ENCODE data around the gene ACACA.
"Not testable (repeated sequence)": the region's sequence is repeated elsewhere in the genome, so short reads cannot be mapped to it uniquely, and the experiment has no call there.

ACACA gene

DNA sequence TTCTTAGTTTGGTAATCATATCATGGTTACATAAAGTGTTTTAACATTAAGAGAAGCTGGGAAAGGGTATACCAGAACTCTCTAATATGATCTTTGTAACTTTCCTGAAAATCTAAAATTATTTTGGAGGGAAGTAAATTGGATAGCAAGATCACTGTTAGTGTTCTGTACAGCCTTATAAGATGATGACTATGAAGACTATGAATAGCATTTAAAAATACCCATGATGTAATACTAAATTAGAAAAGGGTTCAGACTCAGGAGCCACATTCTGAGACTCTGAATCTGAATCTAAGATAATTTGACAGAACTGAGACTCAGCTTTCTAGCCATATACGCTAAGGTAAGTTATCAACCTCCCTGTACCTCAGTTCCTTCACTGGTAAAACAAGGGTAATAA, 238.9 kb downstream of the ACACA start:
- no peak for DNase-seq

DNA sequence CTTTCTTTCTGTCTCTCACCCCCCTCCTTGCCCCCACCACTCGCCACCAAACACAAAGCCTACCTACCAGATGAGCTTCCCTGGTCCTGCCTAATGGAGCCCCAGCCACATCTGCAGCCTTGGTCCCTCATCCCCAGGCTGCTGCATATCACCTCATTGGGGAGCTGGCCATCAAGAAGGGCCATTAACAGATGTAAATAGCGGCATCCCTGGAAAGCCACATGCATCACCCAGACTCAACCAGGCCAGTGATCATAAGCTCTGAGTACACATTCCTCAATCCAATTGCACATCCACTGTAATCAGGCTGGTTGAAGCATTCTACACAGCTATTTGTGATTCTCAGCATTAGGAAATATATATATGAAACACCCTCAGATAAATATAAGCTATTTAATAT, 242.6 kb downstream of the ACACA start:
- no peak for DNase-seq

DNA sequence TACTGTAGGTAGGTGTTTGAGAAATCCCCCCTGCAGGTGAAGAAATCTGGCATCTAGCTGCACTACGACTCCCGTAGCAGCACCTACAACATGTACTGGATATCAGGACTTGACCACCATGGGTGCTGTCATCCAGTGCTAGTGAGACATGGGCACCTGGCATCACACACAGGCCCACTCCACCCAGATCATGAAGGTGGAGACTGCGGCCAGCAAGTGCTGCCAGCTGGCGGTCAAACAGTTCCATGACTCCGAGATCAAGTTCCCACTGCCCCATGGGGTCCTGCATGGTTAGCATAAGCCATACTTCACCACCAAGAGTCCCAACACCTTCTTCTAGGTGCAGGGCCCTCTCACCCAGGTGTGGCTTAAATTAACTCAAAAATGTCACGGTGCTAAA, 243.8 kb downstream of the ACACA start:
- no peak for DNase-seq

DNA sequence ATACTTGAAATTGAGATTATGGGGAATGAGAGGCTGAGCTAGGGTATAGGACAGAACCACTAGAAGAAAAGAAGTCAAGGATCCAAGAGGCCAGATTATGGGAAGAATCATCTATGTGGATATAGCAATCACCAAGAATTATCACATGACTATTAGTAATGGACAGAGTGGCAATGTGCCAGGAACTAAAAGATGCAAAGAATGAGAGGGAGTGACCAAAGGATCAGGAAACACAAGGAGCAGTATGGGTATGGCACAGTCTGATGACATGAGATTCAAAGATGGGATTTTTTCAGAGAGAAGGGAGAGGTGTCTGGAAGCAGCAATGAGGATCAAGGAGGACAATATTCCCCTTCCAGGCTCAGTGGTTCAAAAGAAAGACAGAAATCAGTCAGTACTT, 245.7 kb downstream of the ACACA start:
- DNase-seq = no peak

DNA sequence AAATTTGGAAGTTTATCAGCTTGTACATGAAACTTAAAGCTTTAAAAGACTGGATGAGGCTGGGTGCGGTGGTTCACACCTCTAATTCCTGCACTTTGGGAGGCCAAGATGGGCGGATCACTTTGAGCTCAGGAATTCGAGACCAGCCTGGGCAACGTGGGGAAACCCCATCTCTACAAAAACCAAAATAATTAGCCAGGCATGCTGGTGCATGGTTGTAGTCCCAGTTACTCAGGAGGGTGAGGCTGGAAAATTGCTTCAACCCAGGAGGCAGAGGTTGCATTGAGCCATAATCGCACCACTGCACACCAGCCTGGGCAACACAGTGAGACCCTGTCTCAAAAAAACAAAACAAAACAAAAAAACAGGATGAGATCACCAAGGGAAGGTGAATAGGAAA, 248.3 kb downstream of the ACACA start:
- no peak for DNase-seq

DNA sequence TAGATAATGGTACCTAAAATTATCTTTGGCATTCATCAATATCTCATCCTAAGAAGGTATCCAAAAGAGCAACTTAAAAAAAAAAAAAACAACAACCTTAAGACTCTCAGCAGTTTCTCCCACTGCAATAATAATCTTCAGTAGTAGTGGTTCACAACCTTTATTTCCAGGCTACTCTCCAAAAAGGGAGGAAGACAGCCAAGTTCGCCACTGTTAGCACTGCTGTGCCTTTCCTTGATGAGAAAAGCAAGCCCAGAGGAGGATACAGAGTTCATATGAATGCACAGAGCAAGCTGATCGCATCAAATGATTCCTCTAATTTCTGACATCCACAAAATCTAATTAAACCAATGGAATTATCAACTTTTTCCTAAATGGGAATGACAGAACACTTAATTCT, 258.5 kb downstream of the ACACA start:
- no peak for DNase-seq

DNA sequence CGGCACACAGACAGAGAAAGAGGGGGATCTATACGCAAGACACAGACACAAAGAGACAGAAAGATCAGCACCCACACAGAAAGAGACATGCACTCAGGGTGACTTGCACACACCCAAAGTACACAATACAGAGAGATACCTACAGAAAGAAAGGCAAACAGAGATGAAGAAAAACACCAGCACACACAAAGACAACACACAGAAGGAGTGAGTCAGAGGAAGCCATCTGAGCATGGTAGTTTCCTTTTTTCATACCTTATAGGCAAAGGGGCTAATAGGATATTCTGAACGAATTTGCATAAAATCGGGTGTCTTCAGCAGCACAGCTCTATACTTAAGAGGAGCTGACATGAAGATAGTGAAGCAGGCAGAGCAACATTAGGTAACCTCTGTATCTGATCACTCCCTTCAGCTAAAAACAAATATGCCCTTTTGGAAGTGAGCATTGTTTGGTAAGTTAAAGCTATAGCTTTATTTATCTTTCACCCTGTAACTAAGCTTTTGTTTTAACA, 259.3 kb downstream of the ACACA start:
- DNase-seq = no peak

DNA sequence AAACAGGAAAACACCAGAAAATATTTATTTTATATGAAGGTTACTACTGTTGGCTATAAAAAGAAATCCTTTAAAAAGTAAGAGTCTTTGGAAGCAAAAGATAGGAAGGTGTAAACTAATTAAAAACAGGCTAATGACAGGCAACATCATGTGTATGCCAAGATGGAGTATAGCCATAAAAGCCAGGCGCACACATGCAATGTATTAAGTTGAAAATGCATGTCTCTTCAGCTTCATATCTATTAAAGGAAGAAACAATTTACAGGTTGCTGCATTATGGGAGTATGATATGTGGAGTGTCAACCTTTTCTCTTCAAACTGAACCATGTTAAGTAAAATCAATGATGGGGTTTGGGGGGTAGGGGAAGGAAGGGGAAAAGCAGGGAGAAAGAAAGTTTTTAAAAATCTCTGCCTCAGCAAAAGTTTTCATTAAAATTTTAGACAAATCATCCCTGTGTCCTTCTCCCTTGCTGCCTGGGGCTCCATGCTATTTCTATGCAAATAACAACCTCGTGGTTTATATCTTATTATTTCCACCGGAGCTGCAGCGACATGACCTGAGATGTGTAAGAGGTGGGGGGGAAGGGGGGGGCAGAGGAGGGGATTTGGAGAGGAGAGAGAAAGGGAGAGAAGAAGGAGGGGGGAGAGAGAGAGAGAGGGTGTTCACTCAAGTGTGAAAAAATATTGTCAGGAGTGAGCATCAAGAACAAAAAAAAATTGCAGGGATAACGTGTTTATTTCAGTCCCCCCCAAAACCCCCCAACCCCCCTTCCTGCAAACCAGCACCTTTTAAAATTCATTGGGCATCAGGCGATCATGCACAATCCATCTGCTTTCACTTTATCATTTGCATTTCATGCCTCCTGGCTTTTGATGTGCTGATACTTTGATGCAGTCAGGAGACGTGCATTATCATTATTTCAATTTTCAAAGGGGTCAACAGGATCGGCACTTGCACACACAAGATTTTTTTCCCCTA, 260.3 kb downstream of the ACACA start:
- DNase-seq = no peak

DNA sequence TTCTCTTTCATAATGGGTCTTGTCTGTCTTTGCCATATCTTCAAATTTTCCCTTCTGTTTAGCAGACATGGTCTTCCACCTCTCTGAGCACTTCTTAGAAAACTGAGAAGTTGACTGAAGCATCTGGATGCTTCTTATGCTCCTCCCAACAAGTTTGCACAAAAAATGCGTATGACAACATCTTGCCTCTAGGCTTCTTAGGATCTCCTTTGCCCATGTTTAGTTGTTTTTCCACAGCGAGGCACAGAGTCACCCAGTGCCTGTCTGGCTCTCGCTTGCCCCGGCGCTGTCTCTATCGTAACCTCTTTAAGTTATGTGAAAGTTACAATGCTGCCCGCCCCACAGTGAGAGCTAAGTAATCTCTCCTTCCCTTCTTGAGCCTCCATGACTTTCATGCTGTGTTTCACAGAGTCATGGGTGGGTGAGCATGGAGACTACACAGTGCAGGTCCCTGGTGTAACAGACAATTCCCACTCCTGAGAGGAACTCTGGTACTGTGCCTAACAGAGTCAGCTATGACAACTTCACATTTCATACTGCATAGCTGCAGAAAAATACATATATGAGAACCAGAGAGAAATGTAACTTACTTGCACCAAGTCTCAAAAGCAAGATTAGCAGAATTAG, 262.4 kb downstream of the ACACA start:
- DNase-seq = no peak

DNA sequence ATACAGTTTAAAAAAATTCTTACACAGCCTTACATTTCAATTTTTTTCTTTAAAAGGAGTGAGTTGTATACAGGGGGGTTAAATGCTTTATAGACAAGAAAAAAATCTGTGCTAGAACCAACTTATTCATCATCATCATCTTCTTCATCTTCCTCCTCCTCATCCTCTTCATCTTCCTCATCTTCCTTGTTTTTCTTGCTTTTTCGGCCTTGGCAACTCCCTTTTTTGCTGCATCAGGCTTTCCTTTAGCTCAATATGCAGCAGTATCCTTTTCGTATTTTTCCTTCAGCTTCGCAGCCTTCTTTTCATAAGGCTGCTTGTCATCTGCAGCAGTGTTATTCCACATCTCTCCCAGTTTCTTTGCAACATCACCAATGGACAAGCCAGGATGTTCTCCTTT, 263.1 kb downstream of the ACACA start:
- DNase-seq = not testable (repeated sequence)

DNA sequence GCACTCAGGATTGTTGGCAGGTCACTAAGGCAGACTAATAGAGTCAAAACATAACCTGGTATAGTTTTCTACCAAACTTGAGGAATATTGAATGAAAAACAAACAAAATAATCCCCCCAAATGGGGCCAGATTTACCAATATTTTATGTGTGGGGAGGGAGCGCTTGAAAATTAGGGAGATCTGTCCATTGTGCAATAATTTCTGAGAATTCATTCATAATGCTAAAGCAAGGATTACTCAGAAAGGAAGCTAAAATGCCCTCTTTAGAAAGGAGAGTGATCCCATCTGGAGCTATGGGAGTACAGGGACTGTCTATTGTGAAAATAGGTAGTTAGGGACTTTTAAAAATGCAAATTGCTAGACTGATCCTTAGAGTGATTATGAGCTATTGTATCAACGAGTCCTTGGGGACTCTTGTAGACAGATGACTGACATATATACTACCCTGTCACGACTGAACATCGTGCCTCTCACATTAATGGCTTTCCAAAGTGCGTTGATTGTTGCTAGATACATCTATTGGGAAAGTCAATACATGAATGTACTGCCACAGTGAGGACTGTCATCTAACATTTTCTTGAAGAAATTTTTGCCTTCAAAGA, 264.2 kb downstream of the ACACA start:
- DNase-seq = no peak

DNA sequence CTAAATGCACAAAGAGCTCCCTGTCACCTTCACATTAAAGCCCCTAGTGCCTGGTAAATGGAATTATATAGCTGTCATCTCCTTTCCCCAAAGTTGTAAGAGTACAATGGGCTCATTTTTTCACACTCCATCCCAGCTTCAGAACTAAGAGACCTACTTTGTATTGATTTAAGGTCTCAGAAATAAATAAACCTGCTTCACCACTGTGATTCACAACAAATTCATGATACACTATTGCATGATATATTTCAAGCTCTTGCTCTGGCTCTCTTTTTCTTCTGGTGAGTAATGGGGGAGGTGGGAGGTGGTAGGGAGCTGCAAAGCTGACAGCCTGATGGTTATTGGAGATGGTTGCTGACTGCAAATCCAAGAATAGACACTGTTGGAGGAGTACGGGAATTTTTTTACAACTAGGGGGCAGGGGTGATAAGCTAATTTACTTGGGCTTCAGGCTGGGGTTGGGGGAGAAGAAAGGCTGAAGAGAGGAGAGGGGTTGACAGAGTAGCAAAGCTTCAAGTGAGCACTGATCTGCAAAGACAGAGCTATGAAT, 268.0 kb downstream of the ACACA start:
- no peak for DNase-seq

DNA sequence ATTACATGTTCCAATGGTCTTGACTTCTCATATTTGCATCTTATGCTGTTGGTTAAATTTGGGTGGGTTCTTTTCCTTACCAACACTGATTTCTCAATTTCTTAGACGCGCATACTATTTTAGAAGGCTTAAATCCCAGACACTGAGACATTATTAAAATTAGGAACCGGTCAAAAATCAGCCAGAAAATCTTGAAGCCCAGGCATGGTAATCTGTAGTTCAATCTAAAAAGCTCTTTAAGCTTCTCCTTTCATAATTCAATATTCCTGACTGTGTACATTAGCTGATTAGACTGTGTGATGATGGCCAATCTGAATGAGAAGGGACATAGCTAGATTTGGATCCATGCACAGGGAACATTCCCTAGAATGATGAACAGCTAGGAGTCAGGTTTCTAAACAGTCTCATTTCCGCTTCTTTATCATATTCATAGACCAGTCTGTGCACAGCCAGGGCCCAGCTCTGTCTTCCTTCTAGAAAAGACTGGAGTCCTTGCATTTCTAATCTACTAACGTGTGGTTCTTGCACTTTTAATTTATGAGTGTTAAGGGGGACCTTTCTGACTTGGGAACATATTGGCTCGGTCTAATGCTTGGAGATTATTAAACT, 268.6 kb downstream of the ACACA start:
- DNase-seq = no peak

DNA sequence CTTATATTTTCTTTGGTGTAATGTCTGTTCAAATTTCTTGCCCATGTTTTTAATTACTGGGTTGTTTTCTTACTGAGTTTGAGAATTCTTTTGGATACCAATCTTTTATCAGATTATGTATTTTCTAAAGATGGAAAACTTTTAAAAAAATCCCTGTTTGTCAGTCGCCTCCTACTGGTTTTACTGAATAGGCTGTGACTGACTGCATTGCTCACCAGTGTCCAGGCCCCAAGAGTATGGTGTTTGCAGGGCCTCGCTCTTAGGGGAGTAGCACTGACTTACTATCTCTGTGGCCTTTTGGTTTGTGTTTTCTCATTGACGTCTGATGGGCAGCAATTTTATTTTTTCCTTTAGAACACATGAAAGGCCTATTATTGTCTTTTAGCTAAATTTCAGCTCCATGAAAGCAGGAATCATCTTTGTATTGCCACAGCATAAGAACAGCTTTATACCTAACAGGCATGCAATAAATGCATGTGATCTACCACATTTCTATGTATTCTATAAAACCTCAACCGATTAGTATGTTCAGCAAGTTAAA, 269.5 kb downstream of the ACACA start:
- no peak for DNase-seq

DNA sequence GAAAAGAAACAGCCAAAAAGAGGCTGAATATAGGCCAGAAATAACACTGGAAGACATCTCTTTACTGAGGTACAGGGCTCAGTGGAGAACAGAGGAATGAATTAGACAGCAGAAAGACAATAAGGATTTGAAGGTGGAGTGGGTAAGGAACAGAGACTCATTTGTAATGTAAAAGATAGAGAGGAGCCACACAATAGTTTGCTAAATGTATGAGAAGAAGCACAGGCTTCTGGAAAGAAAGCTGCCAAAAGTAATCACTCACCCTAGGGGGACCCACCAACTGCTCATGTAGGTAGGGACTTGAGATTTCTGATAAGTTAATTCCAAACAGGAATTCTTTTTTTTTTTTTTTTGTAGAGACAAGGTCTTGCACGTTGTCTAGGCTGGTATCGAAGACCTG, 271.1 kb downstream of the ACACA start:
- DNase-seq = no peak

DNA sequence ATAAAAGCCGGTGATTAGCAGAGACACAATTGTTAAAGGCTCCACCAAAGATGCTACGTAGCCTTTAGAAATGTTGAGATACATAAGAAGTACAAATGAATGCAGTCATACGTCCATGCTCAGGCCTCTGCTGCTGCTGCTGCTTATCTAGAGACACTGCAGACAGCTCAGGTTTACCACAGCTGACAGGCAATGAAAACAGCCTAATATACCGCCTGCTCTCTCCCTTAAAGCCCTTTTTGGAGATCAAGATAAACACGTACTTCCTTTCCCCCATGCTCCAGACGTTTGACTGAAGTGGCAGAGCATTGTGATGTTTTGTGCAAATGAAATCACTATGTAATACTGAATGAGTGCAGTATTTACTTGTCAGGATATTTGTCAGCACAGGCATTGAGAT, 272.6 kb downstream of the ACACA start:
- DNase-seq = no peak

DNA sequence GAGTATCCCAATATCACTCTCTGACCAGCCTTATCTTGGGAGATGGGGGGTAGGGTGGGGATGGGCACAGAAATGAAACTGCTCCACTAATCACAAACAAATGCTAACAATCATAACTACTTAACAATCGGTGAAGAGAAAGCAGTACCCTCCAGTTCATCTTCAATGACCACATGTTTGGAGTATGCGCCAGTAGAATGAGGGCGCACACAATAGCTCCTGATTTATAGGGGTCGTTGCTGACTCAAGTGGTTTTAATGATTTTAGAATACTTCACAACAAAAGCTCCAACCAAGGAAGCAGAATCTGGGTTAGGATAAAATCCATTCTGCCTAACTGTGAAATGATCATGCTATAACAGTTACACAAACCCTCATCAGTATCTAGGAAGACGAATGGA, 273.5 kb downstream of the ACACA start:
- DNase-seq = no peak

DNA sequence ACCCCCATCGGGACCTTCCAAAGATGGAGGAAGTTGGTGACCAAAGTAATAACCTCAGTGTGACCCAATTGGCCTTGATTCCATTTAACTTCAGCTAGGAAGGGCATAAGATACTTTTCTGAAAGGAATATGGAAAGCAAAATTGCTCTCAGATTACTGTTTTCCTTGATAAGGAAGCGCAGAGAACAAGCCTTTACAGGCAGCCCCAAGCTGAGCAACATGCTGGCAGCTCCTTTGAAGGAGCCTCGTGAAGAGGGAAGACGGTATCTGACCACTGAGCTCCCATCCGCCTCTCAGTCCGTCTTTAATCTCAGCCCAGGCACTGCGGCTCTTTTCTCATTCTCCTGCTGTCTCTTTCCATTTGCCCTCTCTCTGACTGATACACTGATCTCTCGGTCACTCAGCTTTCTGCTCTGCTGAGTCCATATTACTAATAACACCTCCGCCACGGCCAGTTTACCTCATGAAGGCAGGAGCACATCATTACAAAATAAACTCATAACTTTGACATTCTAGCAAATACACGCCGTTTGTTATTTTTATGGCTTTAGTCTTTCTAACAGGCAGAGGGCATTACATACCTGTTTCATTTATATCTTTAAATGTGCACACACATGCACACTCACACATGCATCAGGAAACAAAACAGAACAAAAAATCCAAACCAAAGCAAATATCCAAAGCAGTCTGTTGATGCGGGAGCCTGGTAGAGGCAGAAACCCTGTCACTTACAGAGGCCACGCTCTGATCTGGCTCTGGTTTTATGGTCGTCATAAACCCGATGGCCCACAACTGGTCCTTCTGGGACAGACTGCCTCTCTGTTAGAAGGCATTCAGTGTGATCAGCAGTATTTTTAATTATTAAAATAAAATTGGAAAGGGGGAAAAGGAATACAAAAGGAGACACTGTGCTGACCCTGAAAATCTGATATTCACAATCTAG, 274.7 kb downstream of the ACACA start:
- no peak for DNase-seq

DNA sequence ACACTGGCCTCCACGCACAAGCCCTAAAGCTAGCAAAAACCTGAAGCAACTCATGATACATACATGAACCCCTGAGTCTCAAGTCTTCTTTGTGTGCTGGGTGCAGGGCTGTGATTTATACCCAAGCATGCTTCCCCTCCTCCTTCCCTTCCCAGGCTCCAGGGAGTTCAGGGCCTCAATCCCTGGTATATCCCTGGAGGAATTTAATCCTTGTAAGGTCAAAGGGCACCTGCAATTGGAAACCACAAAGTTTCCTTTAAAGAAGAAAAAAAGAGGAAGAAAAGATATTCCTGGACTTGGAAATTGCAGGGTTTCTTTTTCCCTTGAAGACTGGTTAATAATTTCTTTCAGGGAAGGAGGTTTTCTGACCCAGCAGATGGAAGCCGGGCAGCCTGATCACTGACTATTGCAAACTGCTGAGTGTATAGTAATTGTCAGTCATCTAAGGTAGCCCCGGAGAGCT, 275.6 kb downstream of the ACACA start:
- no peak for DNase-seq

DNA sequence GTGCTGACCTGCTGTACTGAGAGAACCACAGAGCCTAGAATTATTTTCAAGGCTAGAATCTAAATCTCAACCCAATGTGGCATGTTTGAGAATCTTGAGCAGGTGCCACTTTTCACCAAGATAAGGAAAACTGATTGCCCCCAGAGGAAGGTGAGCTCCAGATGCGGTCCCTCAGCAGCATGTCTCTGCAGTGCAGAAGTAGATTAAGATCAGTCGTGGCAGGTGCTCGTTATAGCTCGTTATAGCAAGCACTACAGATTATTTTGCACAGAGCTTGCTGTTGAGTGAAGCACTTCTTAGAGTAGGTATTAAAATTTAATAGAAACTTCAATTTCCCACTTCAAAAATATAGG, 281.8 kb downstream of the ACACA start:
- no peak for DNase-seq

All from 8988T (cell line).